ENCODE results near the gene PDPK1.

- TF ChIP-seq EZH2phosphoT487 (IDR thresholded peaks at IDR 0.05; ENCODE audit: low read depth, severe bottlenecking, unreplicated experiment) (no peak), CTCF (IDR thresholded peaks at IDR 0.05; ENCODE audit: poor library complexity) (no peak), EZH2 (IDR thresholded peaks at IDR 0.05; ENCODE audit: borderline replicate concordance) (no peak)
These were observed 39.9 kb upstream of the PDPK1 start for GRCh38 chr16:2497695-2498484.
